HL-60/S4 treated with phorbol 12-myristate 13-acetate at 8.2 ng/mL for 4 days and 3 days (cell line): ENCODE measurements around the gene ZYG11B.
"Not testable (repeated sequence)": the region's sequence is repeated elsewhere in the genome, so short reads cannot be mapped to it uniquely, and the experiment has no call there.

Experiments
- in situ Hi-C: fragments of 300-500 bp; cut with MboI; formaldehyde crosslinking; loops from 2 replicates; pipeline ENCODE4 v1.15.0; 2022; ENCODE audit warnings: low sequenced_read_pairs

ZYG11B gene

DNA sequence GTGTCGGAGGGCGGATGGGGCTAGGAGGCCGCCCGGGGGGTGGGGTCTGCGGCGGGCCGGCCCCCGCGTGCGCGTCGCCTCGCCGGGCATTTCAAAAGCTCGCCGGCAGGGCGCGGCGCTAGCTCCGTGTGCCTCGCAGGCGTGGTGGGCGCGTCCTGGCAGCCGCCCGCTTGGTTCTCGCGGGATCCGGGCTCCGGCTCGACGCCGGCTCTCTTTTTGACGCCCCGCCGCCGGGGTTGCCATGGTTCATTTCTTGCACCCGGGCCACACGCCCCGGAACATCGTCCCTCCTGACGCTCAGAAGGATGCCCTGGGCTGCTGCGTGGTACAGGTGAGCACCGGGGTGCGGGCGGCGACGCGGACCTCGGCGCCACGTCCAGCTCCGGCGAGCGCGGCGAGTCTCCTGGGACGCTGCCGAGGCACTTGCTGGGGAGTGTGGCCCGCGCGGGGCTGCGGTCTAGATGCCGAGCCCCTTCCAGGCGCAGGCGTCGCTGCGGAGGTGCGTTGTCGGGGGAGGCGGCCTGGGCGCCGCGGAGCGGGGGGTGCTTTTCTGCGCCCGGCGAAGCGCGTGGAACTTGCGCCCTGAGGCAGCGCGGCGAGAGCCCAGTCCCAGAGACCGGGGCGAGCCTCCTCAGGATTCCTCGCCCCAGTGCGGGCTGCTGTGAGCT lies 116.5 kb downstream of the ZYG11B start, which contains the start of gene ZYG11A:
Gene ZYG11A, plus strand, starts transcription at position 118 of the 668 bp plus-strand sequence. Its CDS starts 124 bp downstream, at position 242.
- in situ Hi-C loops = no loop called here

DNA sequence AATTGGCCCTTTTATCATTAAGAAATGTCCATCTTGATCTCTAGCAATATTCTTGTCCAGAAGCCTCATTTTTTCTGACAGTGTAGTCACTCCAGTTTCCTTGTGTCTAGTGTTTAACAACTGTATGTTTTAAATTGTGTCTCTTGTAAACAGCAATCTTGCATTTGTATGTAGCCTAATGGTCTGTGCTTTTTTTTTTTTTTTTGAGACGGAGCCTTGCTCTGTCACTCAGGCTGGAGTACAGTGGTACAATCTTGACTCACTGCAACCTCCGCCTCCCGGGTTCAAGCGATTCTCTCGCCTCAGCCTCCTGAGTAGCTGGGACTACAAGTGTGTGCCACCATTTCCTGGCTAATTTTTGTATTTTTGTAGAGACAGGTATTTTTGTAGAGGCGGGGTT lies 118.9 kb downstream of the ZYG11B start:
- in situ Hi-C loops = not testable (repeated sequence)

DNA sequence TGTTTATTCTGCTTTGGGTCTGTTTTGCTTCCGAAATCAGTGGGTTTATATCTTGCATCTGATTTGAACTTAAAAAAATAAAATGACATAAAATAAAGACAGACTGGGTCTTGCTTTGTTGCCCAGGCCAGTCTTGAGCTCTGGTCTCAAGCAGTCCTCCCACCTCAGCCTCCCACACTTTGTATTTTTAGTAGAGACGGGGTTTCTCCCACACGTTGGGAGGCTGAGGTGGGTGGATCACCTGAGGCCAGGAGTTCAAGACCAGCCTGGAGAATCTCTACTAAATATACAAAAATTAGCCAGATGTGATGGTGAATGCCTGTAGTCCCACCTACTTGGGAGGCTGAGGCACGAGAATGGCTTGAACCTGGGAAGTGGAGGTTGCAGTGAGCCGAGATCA lies 122.2 kb downstream of the ZYG11B start:
- in situ Hi-C loops = no loop called here

DNA sequence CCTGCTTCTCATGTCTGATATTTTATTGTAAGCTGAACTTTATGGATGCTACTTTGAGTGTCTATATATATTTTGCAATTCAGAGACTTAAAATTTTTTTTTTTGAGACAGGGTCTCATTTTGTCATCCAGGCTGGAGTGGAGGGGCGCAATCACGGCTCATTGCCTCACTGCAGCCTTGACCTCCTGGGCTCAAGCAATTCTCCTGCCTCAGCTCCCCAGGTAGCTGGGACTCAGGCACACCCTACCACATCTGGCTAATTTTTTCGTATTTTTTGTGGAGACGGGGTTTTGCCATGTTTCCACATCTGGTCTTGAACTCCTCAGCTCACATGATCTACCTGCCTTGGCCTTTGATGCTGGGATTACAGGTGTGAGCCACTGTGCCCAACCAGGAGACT lies 124.7 kb downstream of the ZYG11B start:
- in situ Hi-C loops = no loop called here

DNA sequence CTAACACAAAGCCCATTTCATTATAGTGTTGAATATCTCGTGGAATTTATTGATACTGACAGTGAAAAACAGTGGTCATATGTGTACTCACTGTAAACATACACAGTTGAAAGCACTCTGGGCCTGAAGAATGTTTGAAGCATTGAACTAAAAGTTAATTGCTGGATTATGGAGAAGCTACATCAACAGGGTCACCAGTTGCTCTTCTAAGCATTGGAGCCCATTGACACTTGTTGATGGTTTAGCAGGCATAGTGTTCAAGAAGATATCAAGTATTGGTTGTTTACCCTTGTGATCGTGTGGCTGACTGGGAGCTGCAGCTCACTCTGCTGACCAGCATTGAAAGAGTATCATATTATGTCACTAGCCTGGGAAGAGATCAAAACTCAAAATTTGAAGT lies 126.6 kb downstream of the ZYG11B start:
- in situ Hi-C loops = no loop called here

DNA sequence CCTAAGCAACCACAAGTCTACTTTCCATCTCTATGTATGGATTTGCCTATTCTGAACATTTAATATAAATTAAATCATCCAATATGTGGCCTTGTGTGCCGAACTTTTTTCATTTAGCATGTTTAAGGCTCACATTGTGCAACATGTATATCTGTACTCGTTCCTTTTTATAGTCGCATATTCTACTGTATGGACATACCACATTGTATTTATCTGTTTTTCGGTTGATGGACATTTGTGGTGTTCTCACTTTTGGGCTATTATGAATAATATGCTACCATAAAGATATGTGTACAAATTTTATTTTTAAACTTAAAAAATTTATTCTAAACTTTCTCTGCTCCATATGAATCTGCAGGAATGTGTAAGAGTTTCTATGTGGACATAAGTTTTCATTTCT lies 129.3 kb downstream of the ZYG11B start:
- in situ Hi-C loops = no loop called here

DNA sequence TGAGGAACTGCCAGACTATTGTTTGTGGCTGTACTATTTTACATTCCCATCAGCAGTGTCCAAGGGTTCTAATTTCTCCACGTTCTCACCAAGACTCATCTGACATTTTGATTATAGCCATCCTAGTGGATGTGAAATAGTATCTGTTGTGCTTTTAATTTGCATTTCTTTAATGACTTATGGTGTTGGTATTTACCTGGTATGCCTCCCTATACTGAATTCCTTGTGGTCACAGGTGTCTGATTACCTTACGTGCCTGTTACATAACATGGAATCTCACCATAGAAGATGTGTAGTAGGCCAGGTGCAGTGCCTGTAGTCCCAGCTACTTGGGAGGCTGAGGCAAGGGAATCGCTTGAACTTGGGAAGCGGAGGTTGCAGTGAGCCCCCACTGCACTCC lies 129.8 kb downstream of the ZYG11B start:
- in situ Hi-C loops = no loop called here

DNA sequence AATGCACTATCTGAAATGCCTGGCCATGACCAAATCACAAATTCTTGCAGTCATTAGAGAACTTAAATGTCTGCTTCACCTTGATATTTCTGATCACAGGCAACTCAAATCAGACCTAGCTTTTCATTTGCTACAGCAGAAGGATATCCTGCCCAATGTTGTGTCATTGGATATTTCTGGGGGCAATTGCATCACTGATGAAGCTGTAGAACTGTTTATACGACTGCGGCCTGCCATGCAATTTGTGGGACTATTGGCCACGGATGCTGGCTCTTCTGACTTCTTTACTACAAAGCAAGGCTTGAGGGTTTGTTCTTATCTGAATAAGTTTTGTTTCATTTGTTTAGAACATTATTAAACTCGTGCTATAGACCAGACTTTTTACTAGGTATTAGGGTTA lies 131.2 kb downstream of the ZYG11B start:
- in situ Hi-C loops = no loop called here

DNA sequence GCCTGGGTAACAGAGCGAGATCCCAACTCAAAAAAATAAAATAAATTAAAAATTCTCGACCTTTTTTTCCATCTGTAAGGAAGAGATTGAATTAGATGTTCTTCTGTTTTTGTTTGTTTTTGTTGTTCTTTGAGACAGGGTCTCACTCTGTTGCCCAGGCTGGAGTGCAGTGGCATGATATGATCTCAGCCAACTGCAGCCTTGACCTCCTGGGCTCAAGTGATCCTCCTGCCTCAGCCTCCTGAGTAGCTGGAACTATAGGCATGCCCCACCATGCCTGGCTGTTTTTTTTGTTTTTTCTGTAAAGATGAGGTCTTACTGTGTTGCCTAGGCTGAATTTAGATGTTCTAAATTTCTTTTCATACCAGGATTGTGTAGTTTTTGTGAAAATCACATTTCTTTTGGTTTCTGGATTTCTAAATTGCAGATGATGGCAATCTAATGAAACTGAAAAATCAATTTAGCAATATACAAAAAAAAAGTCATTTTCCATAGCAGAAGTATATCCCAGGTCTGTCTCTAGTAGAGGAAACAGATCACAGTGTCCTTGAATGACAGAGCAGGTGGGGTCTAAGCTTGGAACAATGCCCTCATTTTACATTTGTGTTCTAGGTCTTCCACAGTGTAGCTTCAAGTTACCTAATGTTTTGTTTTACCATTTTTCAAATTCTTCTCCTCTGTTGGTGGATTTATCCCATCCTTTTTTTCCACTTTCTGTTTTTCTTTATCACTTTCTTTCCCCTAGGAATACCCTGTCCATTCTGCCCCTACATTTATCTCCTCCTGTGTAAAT lies 136.6 kb downstream of the ZYG11B start:
- in situ Hi-C loops = no loop called here

DNA sequence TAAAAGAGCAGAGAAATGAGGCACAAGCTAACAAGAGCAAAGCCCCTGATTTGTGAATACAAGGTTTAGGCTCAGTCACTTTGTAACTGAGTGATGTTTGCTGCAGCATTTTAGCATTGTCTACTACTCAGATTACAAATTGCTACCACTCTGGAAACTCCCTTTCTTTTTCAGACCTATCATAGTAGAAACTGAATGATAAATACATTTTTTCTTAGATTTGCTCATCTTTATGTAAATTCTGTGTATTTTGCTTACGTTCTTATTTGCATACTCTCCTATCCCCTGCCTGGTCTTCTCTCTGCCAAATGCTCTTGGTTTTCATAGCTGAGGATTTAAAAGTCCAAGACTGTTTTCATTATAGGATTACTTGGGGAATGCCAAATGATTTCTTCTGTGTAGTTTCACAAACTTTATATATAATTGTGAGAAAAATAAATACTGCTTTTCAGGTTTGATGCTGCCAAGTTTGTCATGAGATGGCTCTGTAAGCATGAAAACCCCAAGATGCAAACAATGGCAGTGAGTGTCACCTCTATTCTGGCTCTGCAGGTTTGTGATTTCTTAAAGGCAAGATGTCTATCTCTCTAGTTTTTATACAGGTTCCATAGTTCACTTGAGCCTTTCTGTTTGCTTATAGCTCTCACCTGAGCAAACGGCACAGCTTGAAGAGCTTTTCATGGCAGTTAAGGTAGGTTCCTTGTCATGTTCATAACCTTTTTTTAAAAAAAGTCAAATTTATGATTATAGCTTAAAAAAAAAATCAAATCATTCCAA lies 141.0 kb downstream of the ZYG11B start:
- in situ Hi-C loops = no loop called here

DNA sequence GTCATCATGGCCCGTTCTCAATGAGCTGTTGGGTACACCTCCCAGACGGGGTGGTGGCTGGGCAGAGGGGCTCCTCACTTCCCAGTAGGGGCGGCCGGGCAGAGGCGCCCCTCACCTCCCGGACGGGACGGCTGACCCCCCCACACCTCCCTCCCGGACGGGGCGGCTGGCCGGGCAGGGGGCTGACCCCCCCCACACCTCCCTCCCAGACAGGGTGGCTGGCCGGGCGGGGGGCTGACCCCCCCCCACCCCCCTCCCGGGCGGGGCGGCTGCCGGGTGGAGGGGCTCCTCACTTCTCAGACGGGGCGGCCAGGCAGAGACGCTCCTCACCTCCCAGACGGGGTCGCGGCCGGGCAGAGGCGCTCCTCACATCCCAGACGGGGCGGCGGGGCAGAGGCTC lies 143.5 kb downstream of the ZYG11B start:
- in situ Hi-C loops = not testable (repeated sequence)

DNA sequence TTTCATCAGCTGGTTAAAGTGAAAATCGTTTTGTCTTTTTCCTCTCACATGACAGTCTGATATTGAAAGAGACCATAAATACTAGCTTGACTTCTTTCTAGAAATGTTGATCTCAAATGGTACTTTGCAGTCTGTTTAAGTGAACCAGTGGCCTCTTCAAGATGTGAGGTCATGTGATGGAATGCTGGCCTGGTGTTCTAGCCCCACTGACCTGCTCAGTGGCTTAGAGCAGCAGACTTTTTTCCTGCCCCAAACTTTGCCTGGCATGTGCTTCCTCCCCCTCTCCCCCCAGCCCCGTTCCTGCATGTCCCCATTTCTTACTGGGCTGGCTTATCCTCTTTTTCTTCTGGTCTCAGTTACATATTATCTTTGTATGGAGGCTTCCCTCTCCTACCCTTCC lies 150.6 kb downstream of the ZYG11B start:
- in situ Hi-C loops = no loop called here
